OCI-LY1 (cell line): ENCODE measurements around the gene CTDSP2.

Experiments
- EZH2 ChIP-seq: fragments of 200-600 bp; sonication (generic), shearing (Covaris generic); IDR thresholded peaks from 2 replicates; pipeline ENCODE4 v1.8.0; 2017; ENCODE audit warnings: borderline replicate concordance, mixed run types, mild to moderate bottlenecking, antibody characterized with exemption, low read length, moderate library complexity, mixed read lengths
- TF ChIP-seq, protein P1 (sequence below): fragments of 200-600 bp; sonication (generic), shearing (Covaris generic); IDR thresholded peaks from 2 replicates; pipeline ENCODE4 v1.5.1; 2017; ENCODE audit warnings: mild to moderate bottlenecking, antibody characterized with exemption, low read length, moderate library complexity, mixed read lengths

- TF ChIP-seq, protein P1, sequence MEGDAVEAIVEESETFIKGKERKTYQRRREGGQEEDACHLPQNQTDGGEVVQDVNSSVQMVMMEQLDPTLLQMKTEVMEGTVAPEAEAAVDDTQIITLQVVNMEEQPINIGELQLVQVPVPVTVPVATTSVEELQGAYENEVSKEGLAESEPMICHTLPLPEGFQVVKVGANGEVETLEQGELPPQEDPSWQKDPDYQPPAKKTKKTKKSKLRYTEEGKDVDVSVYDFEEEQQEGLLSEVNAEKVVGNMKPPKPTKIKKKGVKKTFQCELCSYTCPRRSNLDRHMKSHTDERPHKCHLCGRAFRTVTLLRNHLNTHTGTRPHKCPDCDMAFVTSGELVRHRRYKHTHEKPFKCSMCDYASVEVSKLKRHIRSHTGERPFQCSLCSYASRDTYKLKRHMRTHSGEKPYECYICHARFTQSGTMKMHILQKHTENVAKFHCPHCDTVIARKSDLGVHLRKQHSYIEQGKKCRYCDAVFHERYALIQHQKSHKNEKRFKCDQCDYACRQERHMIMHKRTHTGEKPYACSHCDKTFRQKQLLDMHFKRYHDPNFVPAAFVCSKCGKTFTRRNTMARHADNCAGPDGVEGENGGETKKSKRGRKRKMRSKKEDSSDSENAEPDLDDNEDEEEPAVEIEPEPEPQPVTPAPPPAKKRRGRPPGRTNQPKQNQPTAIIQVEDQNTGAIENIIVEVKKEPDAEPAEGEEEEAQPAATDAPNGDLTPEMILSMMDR: no peak
- no peak for TF ChIP-seq EZH2
Measured at GRCh38 chr12:57842342-57843294, 3.9 kb downstream of the CTDSP2 start.
